22Rv1 (cell line): ENCODE measurements around the gene TWF1.

Experiments used
- ZFX ChIP-seq: fragments of 450-650 bp; IDR thresholded peaks from 2 replicates; pipeline ENCODE4 v1.6.1; 2017; ENCODE audit warnings: antibody characterized with exemption, borderline replicate concordance
- TF ChIP-seq, protein P1 (sequence below): fragments of 450-650 bp; IDR thresholded peaks from 2 replicates; pipeline ENCODE4 v1.5.1; 2017; ENCODE audit warnings: mild to moderate bottlenecking

DNA sequence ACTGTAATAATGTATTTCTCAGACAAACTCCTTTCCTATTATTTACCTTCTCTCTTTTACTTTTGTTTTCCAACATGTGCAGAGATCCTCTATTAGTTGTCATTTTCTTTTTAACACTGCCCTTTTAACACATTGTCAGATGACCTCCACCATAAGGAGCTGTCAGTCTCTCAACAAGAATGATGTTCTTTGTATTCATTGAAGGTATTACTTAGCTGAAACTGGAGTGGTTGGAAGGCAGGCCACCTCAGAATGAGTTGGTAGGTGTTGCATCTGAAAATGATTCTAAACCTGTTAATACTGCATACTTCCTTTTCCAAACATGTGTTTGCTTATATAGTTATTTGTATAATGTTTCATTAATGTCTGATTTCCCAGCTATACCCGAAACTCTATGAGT is 46.6 kb upstream of the TWF1 start:
- TF ChIP-seq, protein P1, sequence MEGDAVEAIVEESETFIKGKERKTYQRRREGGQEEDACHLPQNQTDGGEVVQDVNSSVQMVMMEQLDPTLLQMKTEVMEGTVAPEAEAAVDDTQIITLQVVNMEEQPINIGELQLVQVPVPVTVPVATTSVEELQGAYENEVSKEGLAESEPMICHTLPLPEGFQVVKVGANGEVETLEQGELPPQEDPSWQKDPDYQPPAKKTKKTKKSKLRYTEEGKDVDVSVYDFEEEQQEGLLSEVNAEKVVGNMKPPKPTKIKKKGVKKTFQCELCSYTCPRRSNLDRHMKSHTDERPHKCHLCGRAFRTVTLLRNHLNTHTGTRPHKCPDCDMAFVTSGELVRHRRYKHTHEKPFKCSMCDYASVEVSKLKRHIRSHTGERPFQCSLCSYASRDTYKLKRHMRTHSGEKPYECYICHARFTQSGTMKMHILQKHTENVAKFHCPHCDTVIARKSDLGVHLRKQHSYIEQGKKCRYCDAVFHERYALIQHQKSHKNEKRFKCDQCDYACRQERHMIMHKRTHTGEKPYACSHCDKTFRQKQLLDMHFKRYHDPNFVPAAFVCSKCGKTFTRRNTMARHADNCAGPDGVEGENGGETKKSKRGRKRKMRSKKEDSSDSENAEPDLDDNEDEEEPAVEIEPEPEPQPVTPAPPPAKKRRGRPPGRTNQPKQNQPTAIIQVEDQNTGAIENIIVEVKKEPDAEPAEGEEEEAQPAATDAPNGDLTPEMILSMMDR = no peak
- no peak for TF ChIP-seq ZFX
